Ovary (tissue), 9 donors: ENCODE data around the gene IRF3. TPM values are rescaled to one million over a fixed set of nuclear protein-coding genes. Genes with fewer than 3 reads are reported as not detected.
A peak's percentile ranks its signal among the peaks of the same experiment; 100 is the strongest.

ENCODE experiments used
- DNase-seq, 5 donors: peaks; one replicate each; pipeline ENCODE4 v3.0.0-alpha.2; 2019 to 2020
- H3K27ac ChIP-seq, 2 donors: fragments of 200-600 bp; one replicate each; pipeline versions ENCODE4 v1.5.1 to v1.8.0; 2019 to 2022
- H3K27me3 ChIP-seq: fragments of 200-600 bp; one replicate; pipeline ENCODE4 v1.8.0; 2022
- H3K36me3 ChIP-seq: fragments of 200-600 bp; sonication (generic); one replicate; pipeline ENCODE4 v1.5.1; 2019
- H3K4me1 ChIP-seq: one replicate; pipeline ENCODE4 v1.8.1; 2013; ENCODE audit warnings: mild to moderate bottlenecking, moderate library complexity; ENCODE audit not compliant: insufficient read depth
- H3K4me3 ChIP-seq: fragments of 200-600 bp; sonication (generic); one replicate; pipeline ENCODE4 v1.5.1; 2017
- H3K9me3 ChIP-seq, 2 donors: fragments of 200-600 bp in 1 of 2; sonication (generic) in 1 of 2; one replicate each; pipeline versions ENCODE4 v1.5.1 to v1.8.1; 2013 to 2019; ENCODE audit warnings: mild to moderate bottlenecking in 1 of 2, moderate library complexity in 1 of 2
- EP300 ChIP-seq: sonication (generic); formaldehyde crosslinking; IDR thresholded peaks from one replicate; pipeline ENCODE4 v1.6.1; 2017; ENCODE audit warnings: antibody characterized with exemption
- POLR2A ChIP-seq: fragments of 450-650 bp; IDR thresholded peaks from one replicate; pipeline ENCODE4 v1.6.1; 2017; ENCODE audit warnings: antibody characterized with exemption, mild to moderate bottlenecking, moderate library complexity
- WGBS, 3 donors: extraction: QIAGEN DNeasy Blood & Tissue Kit in 1 of 3; methylation state at CpG; one replicate each; pipeline versions ENCODE4 v1.1.5 to v1.1.7; 2013 to 2017; 5-methylcytosine and 5-hydroxymethylcytosine counted together
- intact Hi-C, 4 donors: fragments of 100-400 bp; cut with DNase I; formaldehyde crosslinking; loops; one replicate each; pipeline versions ENCODE4 v1.11.0 to v1.15.1; 2022 to 2023
- polyA plus RNA-seq, 2 donors: library from polyadenylated mRNA; stranded (reverse); fragments of 200-250 nt in 1 of 2; fragments of 350-450 nt in 1 of 2; fragmentation: Illumina TruSeq in 1 of 2; extraction: RNeasy Lipid Tissue Mini Kit (QIAGEN cat#74804) in 1 of 2; gene quantifications; one replicate each; pipeline ENCODE4 v1.2.3, GENCODE V29; 2013 to 2014
- total RNA-seq, 7 donors: library from RNA; depleted of rRNA in 2 of 7; stranded (reverse); fragments of >200 nt in 2 of 7; fragmentation: NEBNext Ultra II Directional in 3 of 7; extraction: Animal tissue kit (Norgen Biotek cat#: 25700) in 3 of 7; gene quantifications; one replicate each; pipeline versions ENCODE4 v1.1.0 to v1.2.4, GENCODE V29; 2016 to 2023
- TF ChIP-seq, protein P1 (sequence below), 3 donors: fragments of 450-650 bp in 2 of 3; fragments of 200-600 bp in 1 of 3; IDR thresholded peaks; one replicate each; pipeline versions ENCODE4 v1.5.1 to v1.8.0; 2016 to 2022; ENCODE audit warnings: antibody characterized with exemption in 3 of 3, mild to moderate bottlenecking in 1 of 3
- donor health status: DM: no; HTN: no; CAD: no; lungs with moderate emphysema.
- donor health status: DM: no; HTN: no; CAD: no.
- donor health status: Bipolar disorder and iron deficiency.
- donor health status: DM: yes; HTN: yes; CAD: no.
- donor health status: DM: no; HTN: no; CAD: no.
- donor health status: DM: yes; HTN: yes; CAD: no.

IRF3 gene
- total and polyA plus RNA-seq, 9 donors: 24.2 to 89.0 (median 69.5) TPM

DNA sequence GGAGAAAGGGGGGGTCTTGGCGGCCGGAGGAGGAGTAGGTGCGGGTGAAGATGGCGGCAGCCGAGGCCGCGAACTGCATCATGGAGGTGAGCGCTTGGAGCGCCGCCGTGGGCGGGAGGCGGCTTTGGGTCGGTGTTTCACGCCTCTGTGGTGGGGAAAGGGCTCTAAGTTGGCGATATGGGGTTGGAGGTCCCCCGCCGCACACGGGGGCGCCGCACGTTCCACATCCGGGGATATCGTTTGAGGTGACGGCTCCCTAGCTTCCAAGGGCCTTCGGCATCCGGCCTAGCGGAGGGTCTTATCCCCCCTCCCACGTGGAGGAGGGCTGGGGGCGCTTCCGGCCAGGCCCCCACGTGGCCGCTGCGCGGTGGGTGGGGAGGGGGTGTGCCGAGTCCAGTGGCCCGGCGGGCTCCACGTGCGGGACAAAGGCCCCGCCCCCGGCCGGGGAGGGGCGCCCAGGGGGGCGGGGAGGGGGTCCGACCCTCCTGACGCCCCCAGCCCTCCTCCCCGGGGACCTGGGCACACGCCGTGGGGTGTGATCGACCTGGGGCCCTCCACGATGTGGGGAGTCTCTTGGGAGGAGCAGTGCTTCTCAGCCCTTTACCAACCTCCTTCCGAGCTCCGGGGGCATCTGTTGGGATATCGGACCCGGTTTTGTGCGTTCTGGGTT is 11.7 kb upstream of the IRF3 start, which contains the start of gene PRMT1:
PRMT1 (plus strand) TSS at position 41 of the 670 bp plus-strand sequence; CDS start at position 51, 10 bp downstream.
- Histone ChIP-seq H3K4me1 (peaks cover 6% of the 10 kb centered on the region), H3K27ac (peak within 1 kb of the TSS; percentile 90 to 93), H3K9me3 (no peaks in the 10 kb centered on the region), H3K27me3 (no peaks in the 10 kb centered on the region), H3K4me3 (peak within 1 kb of the TSS; percentile 63), H3K36me3 (no peaks in the 10 kb centered on the region)
- TF ChIP-seq, protein P1, sequence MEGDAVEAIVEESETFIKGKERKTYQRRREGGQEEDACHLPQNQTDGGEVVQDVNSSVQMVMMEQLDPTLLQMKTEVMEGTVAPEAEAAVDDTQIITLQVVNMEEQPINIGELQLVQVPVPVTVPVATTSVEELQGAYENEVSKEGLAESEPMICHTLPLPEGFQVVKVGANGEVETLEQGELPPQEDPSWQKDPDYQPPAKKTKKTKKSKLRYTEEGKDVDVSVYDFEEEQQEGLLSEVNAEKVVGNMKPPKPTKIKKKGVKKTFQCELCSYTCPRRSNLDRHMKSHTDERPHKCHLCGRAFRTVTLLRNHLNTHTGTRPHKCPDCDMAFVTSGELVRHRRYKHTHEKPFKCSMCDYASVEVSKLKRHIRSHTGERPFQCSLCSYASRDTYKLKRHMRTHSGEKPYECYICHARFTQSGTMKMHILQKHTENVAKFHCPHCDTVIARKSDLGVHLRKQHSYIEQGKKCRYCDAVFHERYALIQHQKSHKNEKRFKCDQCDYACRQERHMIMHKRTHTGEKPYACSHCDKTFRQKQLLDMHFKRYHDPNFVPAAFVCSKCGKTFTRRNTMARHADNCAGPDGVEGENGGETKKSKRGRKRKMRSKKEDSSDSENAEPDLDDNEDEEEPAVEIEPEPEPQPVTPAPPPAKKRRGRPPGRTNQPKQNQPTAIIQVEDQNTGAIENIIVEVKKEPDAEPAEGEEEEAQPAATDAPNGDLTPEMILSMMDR (IDR thresholded peaks at IDR 0.05): no peak
- TF ChIP-seq POLR2A: peak; percentile 87
- intact Hi-C loops: loop anchor here in 3 of 4 donors (5.0 to 10.0 kb wide), 3 partner anchors 35 to 193 kb away; partner anchors contain the start of genes RPL13A (in 1 of the 3), RPS11 (in 1 of the 3), RRAS (in 1 of the 3) and SCAF1 (in 1 of the 3)
- DNase-seq: peak; percentile 60 to 81 (median 77)
- WGBS, 3 donors: 0 to 1% (median 1%) methylated on average over 29 to 57 of the region's 57 CpGs

GRCh38 chr19:49676784-49677230 is 11.2 kb upstream of the IRF3 start:
- peak overlapping the region; percentile 63 for H3K4me3 ChIP-seq
- no peaks in the 10 kb centered on the region for H3K9me3 ChIP-seq
- peaks cover 6% of the 10 kb centered on the region for H3K4me1 ChIP-seq
- intact Hi-C loops: loop anchor here in 3 of 4 donors (5.0 to 10.0 kb wide), 3 partner anchors 35 to 192 kb away; partner anchors contain the start of genes RPL13A (in 1 of the 3), RPS11 (in 1 of the 3), RRAS (in 1 of the 3) and SCAF1 (in 1 of the 3)
- H3K27ac ChIP-seq: peak overlapping the region; percentile 90 to 93
- H3K27me3 ChIP-seq: no peaks in the 10 kb centered on the region
- WGBS, 3 donors: 0% methylated on average over 34 of the region's 34 CpGs
- peak; percentile 100 for DNase-seq
- H3K36me3 ChIP-seq: no peaks in the 10 kb centered on the region
- TF ChIP-seq EP300 (peak; percentile 21), POLR2A (no peak)
- TF ChIP-seq, protein P1 (IDR thresholded peaks at IDR 0.05): no peak

DNA sequence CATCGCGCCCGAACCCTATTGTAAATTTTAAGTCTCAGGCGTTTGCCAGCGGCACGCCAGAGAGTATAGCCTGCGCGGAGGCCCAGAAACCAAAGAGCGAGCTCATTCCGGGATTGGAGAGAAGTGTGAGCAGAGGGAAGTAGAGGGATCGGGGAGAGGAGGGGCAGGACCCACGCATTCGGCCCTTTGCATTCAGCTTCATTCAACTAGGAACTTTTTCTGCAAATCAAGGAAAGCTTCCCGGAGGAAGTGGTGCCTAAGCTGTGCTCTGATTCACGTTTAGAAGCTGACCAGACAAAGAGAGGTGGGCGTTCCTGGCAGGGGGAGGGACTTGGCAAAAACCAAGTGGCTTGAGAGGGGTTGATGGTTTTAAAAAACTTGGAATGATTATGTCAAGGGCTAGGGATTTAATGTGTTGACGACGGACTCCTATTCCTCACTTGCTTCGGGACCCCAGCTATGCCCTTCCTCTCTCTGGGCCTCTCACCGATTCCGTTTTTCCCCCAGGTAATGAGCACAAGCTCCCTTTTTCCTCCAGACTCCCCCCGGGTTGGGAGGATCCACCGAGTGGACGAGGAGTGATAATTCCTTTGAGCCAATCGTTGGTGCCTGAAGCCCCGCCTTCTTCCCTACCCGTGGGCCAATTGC is 10.6 kb upstream of the IRF3 start:
- Histone ChIP-seq H3K4me1 (peaks cover 6% of the 10 kb centered on the region), H3K27ac (peak overlapping the region; percentile 67 to 93), H3K27me3 (no peaks in the 10 kb centered on the region), H3K36me3 (no peaks in the 10 kb centered on the region), H3K9me3 (no peaks in the 10 kb centered on the region), H3K4me3 (peak overlapping the region; percentile 34)
- intact Hi-C loops: loop anchor here in 3 of 4 donors (5.0 to 10.0 kb wide), 3 partner anchors 34 to 191 kb away; partner anchors contain the start of genes RPL13A (in 1 of the 3), RPS11 (in 1 of the 3), RRAS (in 1 of the 3) and SCAF1 (in 1 of the 3)
- TF ChIP-seq EP300 (no peak), POLR2A (no peak)
- TF ChIP-seq, protein P1 (IDR thresholded peaks at IDR 0.05): no peak
- peak in 4 of 5 donors; percentile 89 to 91 (median 89) for DNase-seq
- WGBS, 3 donors: 0 to 2% (median 1%) methylated on average over 27 of the region's 27 CpGs

- no peak for TF ChIP-seq EP300
- TF ChIP-seq, protein P1 (IDR thresholded peaks at IDR 0.05): peak; percentile 68 to 84 (median 72)
- intact Hi-C loops: loop anchor here in 2 of 4 donors (5.0 to 10.0 kb wide), 2 partner anchors 100 to 188 kb away; partner anchors contain the start of gene RPL13A (in 1 of the 2)
- peak; percentile 65 to 82 (median 77) for DNase-seq
- WGBS, 3 donors: 20 to 31% (median 22%) methylated on average over 28 of the region's 28 CpGs
- H3K27ac ChIP-seq: no peak overlapping the region
- H3K4me3 ChIP-seq: no peak overlapping the region
- H3K4me1 ChIP-seq: no peaks in the 10 kb centered on the region
- no peaks in the 10 kb centered on the region for H3K36me3 ChIP-seq
- no peaks in the 10 kb centered on the region for H3K27me3 ChIP-seq
- H3K9me3 ChIP-seq: no peaks in the 10 kb centered on the region
Observed at GRCh38 chr19:49672131-49672919, 6.7 kb upstream of the IRF3 start.
